Lung (tissue), 13 donors: ENCODE results near the gene RPRM. TPM values are rescaled to one million over a fixed set of nuclear protein-coding genes. Genes with fewer than 3 reads are reported as not detected.

Experiments used
- ATAC-seq: fragments of 200-7000 bp; cut with Tn5 transposase; one replicate; pipeline ENCODE4 v1.9.1; 2020; ENCODE audit warnings: moderate number of reproducible peaks; ENCODE audit not compliant: insufficient read depth, low FRiP score
- DNase-seq, 3 donors: peaks; one replicate each; pipeline ENCODE4 v3.0.0-alpha.2; 2013 to 2017
- H3K27ac ChIP-seq, 2 donors: one replicate each; pipeline ENCODE4 v1.5.1; 2013; ENCODE audit warnings: mild to moderate bottlenecking in 2 of 2, moderate library complexity in 2 of 2, control low read depth in 1 of 2, inconsistent platforms in 1 of 2, low read depth in 1 of 2, low read length in 1 of 2
- H3K27me3 ChIP-seq, 3 donors: one replicate each; pipeline ENCODE4 v1.5.1; 2013; ENCODE audit warnings: low read length in 2 of 3; ENCODE audit not compliant: control insufficient read depth in 3 of 3, insufficient read depth in 3 of 3
- H3K36me3 ChIP-seq, 4 donors: one replicate each; pipeline ENCODE4 v1.5.1; 2013; ENCODE audit warnings: low read length in 4 of 4, mild to moderate bottlenecking in 1 of 4, moderate library complexity in 1 of 4; ENCODE audit not compliant: control insufficient read depth in 4 of 4, insufficient read depth in 4 of 4
- H3K4me1 ChIP-seq, 5 donors: one replicate each; pipeline ENCODE4 v1.5.1; 2013; ENCODE audit warnings: low read length in 5 of 5, mild to moderate bottlenecking in 2 of 5, moderate library complexity in 1 of 5; ENCODE audit not compliant: control insufficient read depth in 5 of 5, insufficient read depth in 5 of 5
- H3K4me3 ChIP-seq: one replicate; pipeline ENCODE4 v1.5.1; 2013; ENCODE audit warnings: mild to moderate bottlenecking, control low read depth, moderate library complexity
- H3K9ac ChIP-seq, 2 donors: one replicate each; pipeline ENCODE4 v1.5.1; 2013; ENCODE audit warnings: low read length in 2 of 2, control low read depth in 1 of 2; ENCODE audit not compliant: insufficient read depth in 1 of 2
- H3K9me3 ChIP-seq, 4 donors: one replicate each; pipeline ENCODE4 v1.5.1; 2013; ENCODE audit warnings: low read length in 3 of 4, mild to moderate bottlenecking in 1 of 4, moderate library complexity in 1 of 4; ENCODE audit not compliant: control insufficient read depth in 4 of 4, insufficient read depth in 3 of 4
- WGBS, 2 donors: extraction: QIAGEN DNeasy Blood & Tissue Kit; methylation state at CpG; one replicate each; pipeline ENCODE4 v1.1.7; 2013; 5-methylcytosine and 5-hydroxymethylcytosine counted together
- polyA plus RNA-seq, 2 donors: library from polyadenylated mRNA; stranded (reverse); fragments of 200-250 nt; gene quantifications; one replicate each; pipeline ENCODE4 v1.2.1, GENCODE V29; 2013
- small RNA-seq: library from RNA; depleted of rRNA; stranded (forward); fragments of <200 nt; gene quantifications from one replicate; pipeline ENCODE3, GENCODE V24; 2014; ENCODE audit warnings: low replicate concordance
- total RNA-seq, 2 donors: library from RNA; depleted of rRNA in 1 of 2; stranded (reverse); fragments of >200 nt in 1 of 2; gene quantifications; one replicate each; pipeline ENCODE4 v1.2.1, GENCODE V29; 2014 to 2021
- TF ChIP-seq, protein P1 (sequence below): IDR thresholded peaks from 2 replicates; pipeline ENCODE4 v1.5.1; 2012; ENCODE audit warnings: mild to moderate bottlenecking; ENCODE audit errors: control extremely low read depth, extremely low read depth
- donor health status: control.
- donor health status: control.
- donor health status: Bipolar disorder and iron deficiency.
- donor health status: healthy.
- donor health status: DM: yes; HTN: yes; CAD: no.

The RPRM gene
- total and polyA plus RNA-seq, 4 donors: 0.50 to 1.9 (median 1.1) TPM

DNA sequence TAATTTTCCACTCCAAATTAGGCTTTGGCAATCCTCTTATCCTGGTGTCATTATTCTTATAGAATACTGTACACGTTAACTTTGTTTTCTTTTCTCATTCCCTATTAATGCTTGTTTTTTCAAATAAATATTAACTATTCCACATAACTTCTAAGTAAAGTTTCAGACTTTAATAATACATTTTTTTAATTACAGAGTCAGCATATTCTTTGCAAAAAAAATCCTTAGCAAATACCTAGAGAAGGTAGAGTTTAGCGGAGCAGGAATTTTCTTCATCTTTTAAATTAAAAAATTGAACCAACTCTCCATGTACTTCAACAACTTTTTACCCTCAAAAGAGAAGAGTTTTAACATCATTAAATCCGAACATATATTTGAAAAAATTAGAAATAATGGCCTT, 45.2 kb downstream of the RPRM start:
- Histone ChIP-seq H3K9me3 (no peaks in the 10 kb centered on the region), H3K27ac (no peak overlapping the region), H3K4me1 (no peaks in the 10 kb centered on the region), H3K9ac (no peak overlapping the region), H3K36me3 (no peaks in the 10 kb centered on the region), H3K4me3 (no peak overlapping the region), H3K27me3 (no peaks in the 10 kb centered on the region)
- whole genome bisulfite sequencing, 2 donors: 83 to 91% methylated on average over 3 of the region's 3 CpGs
- ATAC-seq: no peak
- no peak for DNase-seq
- TF ChIP-seq, protein P1, sequence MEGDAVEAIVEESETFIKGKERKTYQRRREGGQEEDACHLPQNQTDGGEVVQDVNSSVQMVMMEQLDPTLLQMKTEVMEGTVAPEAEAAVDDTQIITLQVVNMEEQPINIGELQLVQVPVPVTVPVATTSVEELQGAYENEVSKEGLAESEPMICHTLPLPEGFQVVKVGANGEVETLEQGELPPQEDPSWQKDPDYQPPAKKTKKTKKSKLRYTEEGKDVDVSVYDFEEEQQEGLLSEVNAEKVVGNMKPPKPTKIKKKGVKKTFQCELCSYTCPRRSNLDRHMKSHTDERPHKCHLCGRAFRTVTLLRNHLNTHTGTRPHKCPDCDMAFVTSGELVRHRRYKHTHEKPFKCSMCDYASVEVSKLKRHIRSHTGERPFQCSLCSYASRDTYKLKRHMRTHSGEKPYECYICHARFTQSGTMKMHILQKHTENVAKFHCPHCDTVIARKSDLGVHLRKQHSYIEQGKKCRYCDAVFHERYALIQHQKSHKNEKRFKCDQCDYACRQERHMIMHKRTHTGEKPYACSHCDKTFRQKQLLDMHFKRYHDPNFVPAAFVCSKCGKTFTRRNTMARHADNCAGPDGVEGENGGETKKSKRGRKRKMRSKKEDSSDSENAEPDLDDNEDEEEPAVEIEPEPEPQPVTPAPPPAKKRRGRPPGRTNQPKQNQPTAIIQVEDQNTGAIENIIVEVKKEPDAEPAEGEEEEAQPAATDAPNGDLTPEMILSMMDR: no peak

DNA sequence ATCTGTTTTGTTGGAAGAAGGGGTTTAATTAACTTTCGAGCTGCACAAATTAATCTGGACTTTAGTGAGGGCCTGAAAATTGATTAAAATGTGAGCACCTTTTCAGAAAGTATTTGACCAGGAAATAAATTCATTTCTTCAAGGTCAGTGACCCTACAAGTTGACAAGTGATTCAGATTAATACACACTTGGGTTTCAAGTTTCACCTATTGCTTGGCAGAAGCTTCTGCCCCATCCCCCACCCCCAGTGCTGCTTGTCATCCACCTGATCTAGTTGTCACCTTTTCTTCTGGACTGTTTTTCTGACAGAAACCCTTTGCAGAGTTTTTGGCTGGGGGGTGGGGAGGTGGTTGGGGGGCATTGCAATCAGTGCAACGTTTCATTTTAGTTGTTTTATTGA, 46.2 kb downstream of the RPRM start:
- no peaks in the 10 kb centered on the region for H3K9me3 ChIP-seq
- WGBS, 2 donors: 53 to 55% methylated on average over 2 of the region's 2 CpGs
- no peak for ATAC-seq

DNA sequence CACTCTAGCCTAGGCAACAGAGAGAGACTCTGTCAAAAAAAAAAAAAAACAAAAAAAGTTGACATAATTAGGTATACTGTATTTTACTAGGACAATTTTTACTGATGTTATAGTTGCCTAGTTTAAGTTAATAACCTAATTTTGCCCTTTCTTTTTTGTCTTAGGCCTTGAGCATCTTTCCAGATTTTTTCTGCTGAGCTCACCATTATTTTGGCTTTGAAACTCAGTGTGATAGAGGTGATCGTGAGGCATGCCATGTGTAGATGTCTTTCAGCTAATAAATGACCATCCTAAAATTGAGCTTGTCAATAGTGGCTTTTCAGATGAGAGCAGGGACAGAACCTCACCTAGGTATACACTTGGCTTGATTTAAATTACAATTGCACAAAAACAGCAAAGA, 47.4 kb downstream of the RPRM start:
- H3K4me1 ChIP-seq: no peaks in the 10 kb centered on the region
- TF ChIP-seq, protein P1: no peak
- no peaks in the 10 kb centered on the region for H3K36me3 ChIP-seq
- H3K27me3 ChIP-seq: no peaks in the 10 kb centered on the region
- H3K27ac ChIP-seq: no peak overlapping the region
- WGBS, 2 donors: 72 to 89% methylated on average over 1 of the region's 1 CpG
- H3K9ac ChIP-seq: no peak overlapping the region
- no peak overlapping the region for H3K4me3 ChIP-seq
- no peak for ATAC-seq
- no peak for DNase-seq
- no peaks in the 10 kb centered on the region for H3K9me3 ChIP-seq

More for the DNA sequence above, 46.2 kb downstream of the RPRM start:
- TF ChIP-seq, protein P1: no peak
- Histone ChIP-seq H3K4me3 (no peak overlapping the region), H3K9ac (no peak overlapping the region), H3K27ac (no peak overlapping the region), H3K27me3 (no peaks in the 10 kb centered on the region), H3K36me3 (no peaks in the 10 kb centered on the region), H3K4me1 (no peaks in the 10 kb centered on the region)
- no peak for DNase-seq

Small RNA genes within 50 kb of the gene (small RNA-seq; reads per million reads assigned to genes)
- gene RF00275: not detected
